Vagina (tissue), 2 donors: ENCODE results near the gene PHACTR3. TPM values are rescaled to one million over a fixed set of nuclear protein-coding genes. Genes with fewer than 3 reads are reported as not detected.

Experiments
- DNase-seq, 2 donors: peaks; one replicate each; pipeline ENCODE4 v3.0.0-alpha.2; 2017; ENCODE audit errors: extremely low spot score in 2 of 2
- H3K27ac ChIP-seq: fragments of 200-600 bp; sonication (generic); one replicate; pipeline ENCODE4 v1.5.1; 2019
- H3K27me3 ChIP-seq: fragments of 200-600 bp; sonication (generic); one replicate; pipeline ENCODE4 v1.5.1; 2019
- H3K36me3 ChIP-seq, 2 donors: fragments of 200-600 bp; sonication (generic); one replicate each; pipeline ENCODE4 v1.5.1; 2017 to 2019
- H3K4me1 ChIP-seq: fragments of 200-600 bp; sonication (generic); one replicate; pipeline ENCODE4 v1.5.1; 2019
- H3K4me3 ChIP-seq, 2 donors: fragments of 200-600 bp; sonication (generic); 1 replicate in 1 of 2; 2 replicates in 1 of 2; pipeline ENCODE4 v1.5.1; 2016 to 2019
- H3K9me3 ChIP-seq: fragments of 200-600 bp; sonication (generic); one replicate; pipeline ENCODE4 v1.5.1; 2019
- CTCF ChIP-seq, 3 experiments: fragments of 450-650 bp in 2 of 3; fragments of 200-600 bp in 1 of 3; sonication (generic) in 1 of 3; IDR thresholded peaks; one replicate each; pipeline ENCODE4 v1.5.1; 2017 to 2019; ENCODE audit warnings: antibody characterized with exemption in 3 of 3, mild to moderate bottlenecking in 2 of 3, moderate library complexity in 2 of 3
- POLR2A ChIP-seq, 2 donors: fragments of 450-650 bp; IDR thresholded peaks; one replicate each; pipeline ENCODE4 v1.6.1; 2017; ENCODE audit warnings: antibody characterized with exemption in 2 of 2, mild to moderate bottlenecking in 2 of 2, moderate library complexity in 2 of 2
- POLR2AphosphoS5 ChIP-seq, 2 donors: sonication (generic); formaldehyde crosslinking; IDR thresholded peaks; one replicate each; pipeline ENCODE4 v1.9.0; 2017; ENCODE audit warnings: antibody characterized with exemption in 2 of 2, mild to moderate bottlenecking in 2 of 2, low read depth in 1 of 2; ENCODE audit not compliant: insufficient read depth in 1 of 2
- intact Hi-C: fragments of 100-400 bp; cut with DNase I; formaldehyde crosslinking; loops from one replicate; pipeline ENCODE4 v1.15.1; 2023
- total RNA-seq: library from RNA; depleted of rRNA; stranded (reverse); fragments of >200 nt; gene quantifications from one replicate; pipeline ENCODE4 v1.2.3, GENCODE V29; 2016

Gene PHACTR3
- total RNA-seq, 1 donor from 2014 or later: 8.3 TPM

- TF ChIP-seq POLR2A (IDR thresholded peaks at IDR 0.05) (no peak), POLR2AphosphoS5 (IDR thresholded peaks at IDR 0.05; ENCODE audit: insufficient read depth in 1 of 2, low read depth in 1 of 2) (no peak), CTCF (IDR thresholded peaks at IDR 0.05) (no peak)
- H3K27me3 ChIP-seq: no peaks in the 10 kb centered on the region
- no peak for DNase-seq
These were observed 136.3 kb downstream of the PHACTR3 start for GRCh38 chr20:59740621-59741020.

GRCh38 chr20:59741073-59741472 lies 136.7 kb downstream of the PHACTR3 start:
- H3K27me3 ChIP-seq: no peaks in the 10 kb centered on the region
- H3K4me3 ChIP-seq: no peak overlapping the region
- no peak for DNase-seq
- TF ChIP-seq CTCF (IDR thresholded peaks at IDR 0.05) (no peak), POLR2AphosphoS5 (IDR thresholded peaks at IDR 0.05; ENCODE audit: insufficient read depth in 1 of 2, low read depth in 1 of 2) (no peak), POLR2A (IDR thresholded peaks at IDR 0.05) (no peak)
- H3K9me3 ChIP-seq: no peaks in the 10 kb centered on the region
- no peaks in the 10 kb centered on the region for H3K36me3 ChIP-seq
- H3K27ac ChIP-seq: no peak overlapping the region
- no peaks in the 10 kb centered on the region for H3K4me1 ChIP-seq
- intact Hi-C loops: loop anchor here (10.0 kb wide), 1 partner anchor 166 kb away; no protein-coding TSS in a partner anchor

More at GRCh38 chr20:59740621-59741020, 136.3 kb downstream of the PHACTR3 start:
- H3K4me1 ChIP-seq: no peaks in the 10 kb centered on the region
- no peaks in the 10 kb centered on the region for H3K36me3 ChIP-seq
- H3K27ac ChIP-seq: no peak overlapping the region
- intact Hi-C loops: loop anchor here (10.0 kb wide), 1 partner anchor 166 kb away; no protein-coding TSS in a partner anchor
- H3K4me3 ChIP-seq: no peak overlapping the region
- no peaks in the 10 kb centered on the region for H3K9me3 ChIP-seq

GRCh38 chr20:59742351-59743095 lies 138.2 kb downstream of the PHACTR3 start:
- Histone ChIP-seq H3K27me3 (no peaks in the 10 kb centered on the region), H3K27ac (no peak overlapping the region), H3K4me3 (no peak overlapping the region), H3K36me3 (no peaks in the 10 kb centered on the region), H3K9me3 (no peaks in the 10 kb centered on the region), H3K4me1 (no peaks in the 10 kb centered on the region)
- no peak for DNase-seq
- TF ChIP-seq POLR2AphosphoS5 (IDR thresholded peaks at IDR 0.05; ENCODE audit: insufficient read depth in 1 of 2, low read depth in 1 of 2): no peak
- TF ChIP-seq CTCF (IDR thresholded peaks at IDR 0.05): no peak
- TF ChIP-seq POLR2A (IDR thresholded peaks at IDR 0.05): no peak
- intact Hi-C loops: loop anchor here (10.0 kb wide), 1 partner anchor 168 kb away; no protein-coding TSS in a partner anchor

- no peaks in the 10 kb centered on the region for H3K27me3 ChIP-seq
- TF ChIP-seq POLR2A (IDR thresholded peaks at IDR 0.05) (no peak), POLR2AphosphoS5 (IDR thresholded peaks at IDR 0.05; ENCODE audit: insufficient read depth in 1 of 2, low read depth in 1 of 2) (no peak), CTCF (IDR thresholded peaks at IDR 0.05) (no peak)
- H3K9me3 ChIP-seq: no peaks in the 10 kb centered on the region
- H3K4me1 ChIP-seq: no peaks in the 10 kb centered on the region
- H3K36me3 ChIP-seq: no peaks in the 10 kb centered on the region
- intact Hi-C loops: loop anchor here (10.0 kb wide), 1 partner anchor 169 kb away; no protein-coding TSS in a partner anchor
- H3K27ac ChIP-seq: no peak overlapping the region
- H3K4me3 ChIP-seq: no peak overlapping the region
- DNase-seq: no peak
These were observed 139.0 kb downstream of the PHACTR3 start for GRCh38 chr20:59743308-59743707.
